ENCODE measurements around the gene SH3GL3. TPM values are rescaled to one million over a fixed set of nuclear protein-coding genes. Genes with fewer than 3 reads are reported as not detected.

The SH3GL3 gene
- total RNA-seq, 2 experiments from 2014 or later, result not detected

GRCh38 chr15:83559310-83559966, 112.3 kb downstream of the SH3GL3 start:
- H3K27me3 Mint-ChIP-seq, result peaks cover 13% of the 10 kb centered on the region
- ChIA-PET POLR2A (no interaction called here), CTCF (no interaction called here)
- peak in 11 of 14 experiments; percentile 3 to 53 (median 11) for DNase-seq
- no peaks in the 10 kb centered on the region for H3K4me1 Mint-ChIP-seq (ENCODE audit: low read depth)
- Histone ChIP-seq H3K36me3 (ENCODE audit: insufficient read depth, low read length) (no peaks in the 10 kb centered on the region), H3K4me1 (ENCODE audit: insufficient read depth, low read length) (no peaks in the 10 kb centered on the region), H3K4me3 (ENCODE audit: low read length) (no peak overlapping the region), H3K27me3 (ENCODE audit: control insufficient read depth in 1 of 2, insufficient read depth in 2 of 2, low read length in 2 of 2) (no peaks in the 10 kb centered on the region), H3K9me3 (ENCODE audit: control insufficient read depth in 1 of 2, insufficient read depth in 1 of 2, low read length in 2 of 2) (no peaks in the 10 kb centered on the region), H3K27ac (ENCODE audit: low read depth in 1 of 2, low read length in 2 of 2) (no peak overlapping the region)
- intact Hi-C loops (cut with DNase I, micrococcal nuclease), result loop anchor here (1.0 to 5.0 kb wide), 3 partner anchors 121 to 307 kb away; no protein-coding TSS in a partner anchor
- no peak overlapping the region for H3K27ac Mint-ChIP-seq
- TF ChIP-seq CTCF (IDR thresholded peaks at IDR 0.05), result peak; percentile 84
- no peaks in the 10 kb centered on the region for H3K9me3 Mint-ChIP-seq
- no peaks in the 10 kb centered on the region for H3K36me3 Mint-ChIP-seq (ENCODE audit: low read depth)
- H3K4me3 Mint-ChIP-seq, result no peak overlapping the region
- peak; percentile 49 for ATAC-seq (ENCODE audit: poor library complexity)

- no peak overlapping the region for H3K4me3 ChIP-seq (ENCODE audit: low read length)
- H3K9me3 Mint-ChIP-seq, result no peaks in the 10 kb centered on the region
- ChIA-PET CTCF (interaction anchor here (0.7 kb wide), 1 partner anchor 45 kb away, joined by 3 read pairs; no protein-coding TSS in a partner anchor), POLR2A (no interaction called here)
- no peaks in the 10 kb centered on the region for H3K9me3 ChIP-seq (ENCODE audit: control insufficient read depth in 1 of 2, insufficient read depth in 1 of 2, low read length in 2 of 2)
- no peaks in the 10 kb centered on the region for H3K4me1 ChIP-seq (ENCODE audit: insufficient read depth, low read length)
- no peak overlapping the region for H3K4me3 Mint-ChIP-seq
- TF ChIP-seq CTCF (IDR thresholded peaks at IDR 0.05), result no peak
- no peaks in the 10 kb centered on the region for H3K4me1 Mint-ChIP-seq (ENCODE audit: low read depth)
- ATAC-seq (ENCODE audit: poor library complexity) (no peak), DNase-seq (no peak)
- no peaks in the 10 kb centered on the region for H3K27me3 ChIP-seq (ENCODE audit: control insufficient read depth in 1 of 2, insufficient read depth in 2 of 2, low read length in 2 of 2)
- no peaks in the 10 kb centered on the region for H3K36me3 Mint-ChIP-seq (ENCODE audit: low read depth)
- intact Hi-C loops (cut with DNase I, micrococcal nuclease), result no loop called here
- no peak overlapping the region for H3K27ac Mint-ChIP-seq
- no peaks in the 10 kb centered on the region for H3K36me3 ChIP-seq (ENCODE audit: insufficient read depth, low read length)
- H3K27me3 Mint-ChIP-seq, result peaks cover 13% of the 10 kb centered on the region
- no peak overlapping the region for H3K27ac ChIP-seq (ENCODE audit: low read depth in 1 of 2, low read length in 2 of 2)
Measured at GRCh38 chr15:83561661-83562060, 114.5 kb downstream of the SH3GL3 start.

GRCh38 chr15:83565138-83565537, 118.0 kb downstream of the SH3GL3 start:
- Histone ChIP-seq H3K4me3 (ENCODE audit: low read length) (no peak overlapping the region), H3K27me3 (ENCODE audit: control insufficient read depth in 1 of 2, insufficient read depth in 2 of 2, low read length in 2 of 2) (no peaks in the 10 kb centered on the region), H3K36me3 (ENCODE audit: insufficient read depth, low read length) (no peaks in the 10 kb centered on the region), H3K9me3 (ENCODE audit: control insufficient read depth in 1 of 2, insufficient read depth in 1 of 2, low read length in 2 of 2) (no peaks in the 10 kb centered on the region), H3K4me1 (ENCODE audit: insufficient read depth, low read length) (no peaks in the 10 kb centered on the region), H3K27ac (ENCODE audit: low read depth in 1 of 2, low read length in 2 of 2) (no peak overlapping the region)
- no peak for TF ChIP-seq CTCF (IDR thresholded peaks at IDR 0.05)
- intact Hi-C loops (cut with DNase I, micrococcal nuclease), result no loop called here
- H3K9me3 Mint-ChIP-seq, result no peaks in the 10 kb centered on the region
- H3K36me3 Mint-ChIP-seq (ENCODE audit: low read depth), result no peaks in the 10 kb centered on the region
- H3K4me3 Mint-ChIP-seq, result no peak overlapping the region
- no peak for DNase-seq
- CTCF ChIA-PET, result no interaction called here
- no peak overlapping the region for H3K27ac Mint-ChIP-seq
- ATAC-seq (ENCODE audit: poor library complexity), result no peak
- no peaks in the 10 kb centered on the region for H3K27me3 Mint-ChIP-seq
- POLR2A ChIA-PET, result no interaction called here
- H3K4me1 Mint-ChIP-seq (ENCODE audit: low read depth), result no peaks in the 10 kb centered on the region
